Esophagus muscularis mucosa (tissue), 4 donors: ENCODE data around the gene PDE4D.

Experiments used
- CTCF ChIP-seq, 3 experiments: fragments of 200-600 bp in 2 of 3; fragments of 450-650 bp in 1 of 3; sonication (generic) in 2 of 3; IDR thresholded peaks; one replicate each; pipeline ENCODE4 v1.5.1; 2017 to 2019; ENCODE audit warnings: antibody characterized with exemption in 3 of 3, mild to moderate bottlenecking in 2 of 3, moderate library complexity in 1 of 3
- EP300 ChIP-seq: sonication (generic); formaldehyde crosslinking; IDR thresholded peaks from one replicate; pipeline ENCODE4 v1.6.1; 2017; ENCODE audit warnings: antibody characterized with exemption
- POLR2A ChIP-seq: fragments of 450-650 bp; IDR thresholded peaks from one replicate; pipeline ENCODE4 v1.6.1; 2017; ENCODE audit warnings: antibody characterized with exemption, moderate library complexity, mild to moderate bottlenecking, low read depth
- POLR2AphosphoS5 ChIP-seq, 2 donors: sonication (generic); formaldehyde crosslinking; IDR thresholded peaks; one replicate each; pipeline ENCODE4 v1.6.1; 2017; ENCODE audit warnings: antibody characterized with exemption in 2 of 2

DNA sequence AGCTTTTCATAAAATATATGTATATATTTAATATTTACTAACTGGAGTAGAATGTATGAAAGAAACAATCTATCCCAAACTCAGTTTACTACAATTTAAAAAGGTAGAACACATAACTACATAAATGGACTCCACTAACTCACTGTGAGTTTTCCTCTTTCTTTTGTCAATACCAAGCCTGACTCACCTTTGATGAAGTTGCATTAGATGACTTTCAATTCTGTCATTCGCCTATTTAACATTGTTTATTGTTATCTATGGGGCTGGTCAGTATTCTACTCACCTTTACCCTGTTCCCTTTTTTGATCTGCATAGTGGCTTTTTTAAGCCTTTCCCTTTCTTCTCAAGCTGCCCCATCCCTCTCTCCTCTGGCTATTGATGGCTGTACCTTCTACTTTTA, 680.9 kb downstream of the PDE4D start:
- TF ChIP-seq POLR2AphosphoS5 (IDR thresholded peaks at IDR 0.05): no peak
- no peak for TF ChIP-seq CTCF (IDR thresholded peaks at IDR 0.05)
- no peak for TF ChIP-seq POLR2A
- no peak for TF ChIP-seq EP300
